ENCODE results near the gene TMEM164. TPM values are rescaled to one million over a fixed set of nuclear protein-coding genes. Genes with fewer than 3 reads are reported as not detected.

Gene TMEM164
- total RNA-seq (10 to 100 TPM; 16.8 to 17.2 TPM), polyA plus RNA-seq (1 to 10 TPM in 1 of 2 donors, under 1 TPM in 1; 0.52 to 2.9 TPM)

DNA sequence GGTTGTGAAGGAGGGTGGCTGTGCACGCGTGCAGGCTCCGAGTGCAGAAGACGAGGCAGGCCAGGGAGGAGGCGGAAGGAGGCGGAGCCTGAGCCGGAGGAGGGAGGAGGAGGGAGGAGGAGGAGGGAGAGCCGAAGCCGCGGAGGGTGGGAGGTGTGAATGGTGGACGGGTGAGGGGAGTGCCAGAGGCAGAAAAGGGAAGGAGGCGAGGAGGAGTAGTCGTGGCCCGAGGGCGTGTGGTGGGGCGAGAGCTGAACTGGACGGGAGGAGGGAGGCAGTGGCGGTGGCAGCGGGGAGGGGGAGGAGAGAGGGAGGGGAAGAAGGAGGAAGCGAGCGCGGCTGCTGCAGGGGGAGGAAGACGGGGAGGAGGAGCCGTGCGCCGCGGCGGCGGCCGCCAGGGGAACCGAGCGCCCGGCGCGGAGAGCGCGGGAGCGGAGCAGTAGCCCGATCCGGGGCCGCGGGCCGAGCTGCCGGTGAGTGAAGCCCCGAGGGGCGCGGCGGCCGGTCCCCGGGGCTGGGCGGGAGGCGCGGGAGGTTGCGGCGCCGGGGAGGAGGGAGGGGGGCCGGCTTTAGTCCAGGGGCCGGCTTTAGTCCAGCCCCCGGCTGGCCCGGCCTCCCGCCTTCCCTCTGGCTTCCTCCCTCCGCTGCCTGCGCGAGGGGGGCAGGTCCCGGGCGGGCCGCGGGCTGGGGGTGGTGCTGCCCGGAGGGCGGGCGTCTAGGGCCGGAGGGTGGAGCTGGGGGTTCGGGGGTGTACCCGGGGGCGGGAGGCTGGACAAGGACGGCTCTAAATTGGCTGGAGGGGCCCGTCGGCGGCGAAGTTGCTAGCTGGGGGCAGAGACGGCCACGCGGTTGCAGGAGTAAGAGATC is at the start of gene TMEM164:
Gene TMEM164 (plus strand): TSS at position 815 of the 867 bp plus-strand sequence. CDS start 661 bp downstream, outside the sequence.
- H3K4me3 Mint-ChIP-seq, result peak within 1 kb of the TSS; percentile 86 to 99 (median 89)
- POLR2A ChIA-PET (ENCODE audit: partially characterized antibody), result interaction anchor here (0.8 to 2.4 kb wide), 5 partner anchors 9 to 466 kb away, joined by 3 to 13 read pairs (median 4); partner anchors contain the start of gene NXT2
- intact Hi-C loops (cut with micrococcal nuclease), result loop anchor here (5.0 to 10.0 kb wide), 3 partner anchors 270 to 465 kb away; partner anchors contain the start of genes ACSL4, AMMECR1 and NXT2
- peak within 1 kb of the TSS; percentile 80 to 94 (median 92) for H3K27ac Mint-ChIP-seq
- peak within 1 kb of the TSS; percentile 43 for H3K27ac ChIP-seq (ENCODE audit: low read depth, low read length)
- peaks cover 19 to 48% (median 32%) of the 10 kb centered on the region in 4 donors for H3K4me1 Mint-ChIP-seq
- peaks cover 35% of the 10 kb centered on the region for H3K4me1 ChIP-seq (ENCODE audit: insufficient read depth, low read length)
- DNase-seq, result peak; percentile 74 to 85 (median 81)
- no peaks in the 10 kb centered on the region for H3K27me3 ChIP-seq (ENCODE audit: insufficient read depth, low read length)
- CTCF ChIA-PET (ENCODE audit: partially characterized antibody), result interaction anchor here (1.0 to 1.1 kb wide), 2 partner anchors 112 to 145 kb away, joined by 3 to 5 read pairs; no protein-coding TSS in a partner anchor
- no peaks in the 10 kb centered on the region for H3K36me3 ChIP-seq (ENCODE audit: insufficient read depth, low read length)
- peak within 1 kb of the TSS in 1 of 2 donors; percentile 60 for H3K4me3 ChIP-seq (ENCODE audit: low read length in 2 of 2)
- H3K27me3 Mint-ChIP-seq, result no peaks in the 10 kb centered on the region
- peaks cover 0 to 9% of the 10 kb centered on the region in 2 donors for H3K36me3 Mint-ChIP-seq
- peaks cover 0 to 2% (median 0%) of the 10 kb centered on the region in 8 donors for H3K9me3 Mint-ChIP-seq
- no peaks in the 10 kb centered on the region for H3K9me3 ChIP-seq (ENCODE audit: control insufficient read depth in 1 of 2, low read length in 2 of 2)

DNA sequence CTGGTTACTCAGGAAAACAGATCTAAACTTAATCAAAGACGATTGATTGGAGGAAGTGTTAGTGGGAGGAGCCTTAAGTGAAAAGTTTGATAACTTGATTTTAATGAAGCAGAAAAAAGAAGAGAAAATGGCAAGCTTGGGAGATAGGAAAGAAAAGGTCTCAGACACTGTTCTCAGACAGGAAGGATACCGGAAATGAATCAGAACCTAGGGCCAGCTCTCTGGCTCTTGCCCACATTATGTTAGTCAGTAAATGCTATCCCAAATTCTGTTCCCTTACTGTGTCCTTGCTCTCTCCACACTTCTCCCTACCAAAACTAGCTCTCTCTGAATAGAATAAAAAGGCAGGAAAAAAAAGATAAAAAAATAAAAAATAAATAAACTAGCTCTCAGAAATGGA is 48.6 kb upstream of the TMEM164 start:
- H3K27me3 Mint-ChIP-seq, result no peaks in the 10 kb centered on the region
- H3K4me1 Mint-ChIP-seq, result peaks cover 7 to 21% (median 11%) of the 10 kb centered on the region in 4 donors
- ChIA-PET CTCF (ENCODE audit: partially characterized antibody) (interaction anchor here (1.5 kb wide), 1 partner anchor 11 kb away, joined by 4 read pairs; no protein-coding TSS in a partner anchor), POLR2A (ENCODE audit: partially characterized antibody) (no interaction called here)
- H3K27me3 ChIP-seq (ENCODE audit: insufficient read depth, low read length), result no peaks in the 10 kb centered on the region
- no peak for DNase-seq
- H3K4me3 ChIP-seq (ENCODE audit: low read length in 2 of 2), result no peak overlapping the region
- no peak overlapping the region for H3K27ac ChIP-seq (ENCODE audit: low read depth, low read length)
- no peaks in the 10 kb centered on the region for H3K36me3 ChIP-seq (ENCODE audit: insufficient read depth, low read length)
- peak overlapping the region in 1 of 7 donors; percentile 10 for H3K27ac Mint-ChIP-seq
- no peak overlapping the region for H3K4me3 Mint-ChIP-seq
- H3K9me3 ChIP-seq (ENCODE audit: control insufficient read depth in 1 of 2, low read length in 2 of 2), result no peaks in the 10 kb centered on the region
- H3K36me3 Mint-ChIP-seq, result no peaks in the 10 kb centered on the region
- H3K4me1 ChIP-seq (ENCODE audit: insufficient read depth, low read length), result peaks cover 6% of the 10 kb centered on the region
- intact Hi-C loops (cut with micrococcal nuclease), result no loop called here
- H3K9me3 Mint-ChIP-seq, result no peaks in the 10 kb centered on the region

GRCh38 chrX:109954955-109955354 is 48.0 kb upstream of the TMEM164 start:
- no peaks in the 10 kb centered on the region for H3K27me3 ChIP-seq (ENCODE audit: insufficient read depth, low read length)
- ChIA-PET POLR2A (ENCODE audit: partially characterized antibody) (no interaction called here), CTCF (ENCODE audit: partially characterized antibody) (interaction anchor here (0.7 to 1.5 kb wide), 2 partner anchors 11 to 456 kb away, joined by 3 to 4 read pairs; no protein-coding TSS in a partner anchor)
- Mint-ChIP-seq H3K36me3 (no peaks in the 10 kb centered on the region), H3K4me1 (peaks cover 7 to 21% (median 11%) of the 10 kb centered on the region in 4 donors), H3K27ac (no peak overlapping the region), H3K4me3 (no peak overlapping the region), H3K9me3 (no peaks in the 10 kb centered on the region), H3K27me3 (no peaks in the 10 kb centered on the region)
- H3K9me3 ChIP-seq (ENCODE audit: control insufficient read depth in 1 of 2, low read length in 2 of 2), result no peaks in the 10 kb centered on the region
- no peak overlapping the region for H3K27ac ChIP-seq (ENCODE audit: low read depth, low read length)
- no peak overlapping the region for H3K4me3 ChIP-seq (ENCODE audit: low read length in 2 of 2)
- H3K36me3 ChIP-seq (ENCODE audit: insufficient read depth, low read length), result no peaks in the 10 kb centered on the region
- peaks cover 10% of the 10 kb centered on the region for H3K4me1 ChIP-seq (ENCODE audit: insufficient read depth, low read length)
- intact Hi-C loops (cut with micrococcal nuclease), result no loop called here
- DNase-seq, result no peak

- H3K27me3 ChIP-seq (ENCODE audit: insufficient read depth, low read length), result no peaks in the 10 kb centered on the region
- no peak overlapping the region for H3K4me3 ChIP-seq (ENCODE audit: low read length in 2 of 2)
- Mint-ChIP-seq H3K9me3 (no peaks in the 10 kb centered on the region), H3K4me3 (no peak overlapping the region), H3K36me3 (no peaks in the 10 kb centered on the region), H3K4me1 (peaks cover 6 to 14% (median 7%) of the 10 kb centered on the region in 4 donors), H3K27me3 (no peaks in the 10 kb centered on the region), H3K27ac (peak overlapping the region in 3 of 7 donors; percentile 50 to 68 (median 64))
- intact Hi-C loops (cut with micrococcal nuclease), result no loop called here
- ChIA-PET POLR2A (ENCODE audit: partially characterized antibody) (no interaction called here), CTCF (ENCODE audit: partially characterized antibody) (no interaction called here)
- H3K9me3 ChIP-seq (ENCODE audit: control insufficient read depth in 1 of 2, low read length in 2 of 2), result no peaks in the 10 kb centered on the region
- H3K27ac ChIP-seq (ENCODE audit: low read depth, low read length), result no peak overlapping the region
- H3K4me1 ChIP-seq (ENCODE audit: insufficient read depth, low read length), result peaks cover 10% of the 10 kb centered on the region
- no peaks in the 10 kb centered on the region for H3K36me3 ChIP-seq (ENCODE audit: insufficient read depth, low read length)
- no peak for DNase-seq
Observed at GRCh38 chrX:109958266-109958665, 44.6 kb upstream of the TMEM164 start.

DNA sequence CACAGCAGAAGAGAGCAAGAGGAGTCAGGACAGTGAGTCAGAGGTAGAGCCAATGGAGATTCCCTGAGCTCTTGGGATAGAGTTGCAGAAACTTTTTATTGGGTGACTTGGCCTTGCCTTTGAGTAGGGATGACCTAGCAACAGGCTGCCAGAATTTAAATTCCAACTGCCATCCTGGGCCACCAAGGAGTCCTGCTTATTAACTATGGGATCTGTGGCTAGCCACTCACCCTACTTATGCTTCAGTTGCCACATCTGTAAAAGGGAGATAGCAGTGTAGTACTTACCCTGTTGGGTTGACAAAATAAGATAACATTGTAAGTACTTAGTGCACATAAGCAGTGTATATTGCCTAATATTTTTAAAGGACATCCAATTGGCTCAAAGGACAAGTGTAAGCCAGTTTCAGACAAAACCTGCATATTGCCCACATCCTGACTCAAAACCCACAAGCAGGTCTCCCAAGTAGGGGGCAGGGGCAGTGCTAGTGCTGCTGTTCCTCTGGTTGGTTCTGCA is 43.5 kb upstream of the TMEM164 start:
- POLR2A ChIA-PET (ENCODE audit: partially characterized antibody), result no interaction called here
- no peak for DNase-seq

DNA sequence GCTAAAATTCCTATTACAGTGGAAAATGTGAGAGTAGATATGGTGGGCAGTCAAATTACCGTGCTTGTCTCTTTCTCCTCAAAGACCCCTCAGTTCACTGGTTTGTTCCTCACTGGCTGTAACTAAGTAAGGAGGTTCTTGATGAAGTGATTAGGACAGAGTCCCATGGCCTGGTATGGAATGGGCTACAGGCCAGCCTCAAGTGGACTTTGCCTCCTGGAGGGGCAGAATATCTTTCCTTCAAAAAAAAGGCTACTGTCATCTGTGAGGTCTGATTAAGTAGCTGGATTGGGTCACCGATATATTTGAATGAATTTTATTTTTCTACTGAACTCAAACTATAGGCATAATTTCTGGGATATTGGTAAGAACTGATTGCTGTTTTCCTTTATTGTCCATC is 38.5 kb upstream of the TMEM164 start:
- intact Hi-C loops (cut with micrococcal nuclease), result no loop called here
- POLR2A ChIA-PET (ENCODE audit: partially characterized antibody), result no interaction called here
- peaks cover 3% of the 10 kb centered on the region for H3K4me1 ChIP-seq (ENCODE audit: insufficient read depth, low read length)
- H3K9me3 ChIP-seq (ENCODE audit: control insufficient read depth in 1 of 2, low read length in 2 of 2), result no peaks in the 10 kb centered on the region
- H3K36me3 ChIP-seq (ENCODE audit: insufficient read depth, low read length), result no peaks in the 10 kb centered on the region
- CTCF ChIA-PET (ENCODE audit: partially characterized antibody), result no interaction called here
- Mint-ChIP-seq H3K27ac (no peak overlapping the region), H3K27me3 (no peaks in the 10 kb centered on the region), H3K9me3 (no peaks in the 10 kb centered on the region), H3K4me3 (no peak overlapping the region), H3K4me1 (no peaks in the 10 kb centered on the region), H3K36me3 (no peaks in the 10 kb centered on the region)
- H3K27me3 ChIP-seq (ENCODE audit: insufficient read depth, low read length), result no peaks in the 10 kb centered on the region
- no peak overlapping the region for H3K27ac ChIP-seq (ENCODE audit: low read depth, low read length)
- no peak overlapping the region for H3K4me3 ChIP-seq (ENCODE audit: low read length in 2 of 2)
- DNase-seq, result no peak

More for the DNA sequence above, 43.5 kb upstream of the TMEM164 start:
- Mint-ChIP-seq H3K27ac (no peak overlapping the region), H3K36me3 (no peaks in the 10 kb centered on the region), H3K9me3 (no peaks in the 10 kb centered on the region), H3K27me3 (no peaks in the 10 kb centered on the region), H3K4me3 (no peak overlapping the region), H3K4me1 (peaks cover 4 to 9% (median 6%) of the 10 kb centered on the region in 4 donors)
- Histone ChIP-seq H3K9me3 (ENCODE audit: control insufficient read depth in 1 of 2, low read length in 2 of 2) (no peaks in the 10 kb centered on the region), H3K4me3 (ENCODE audit: low read length in 2 of 2) (no peak overlapping the region), H3K27me3 (ENCODE audit: insufficient read depth, low read length) (no peaks in the 10 kb centered on the region), H3K36me3 (ENCODE audit: insufficient read depth, low read length) (no peaks in the 10 kb centered on the region), H3K27ac (ENCODE audit: low read depth, low read length) (no peak overlapping the region), H3K4me1 (ENCODE audit: insufficient read depth, low read length) (peaks cover 10% of the 10 kb centered on the region)
- CTCF ChIA-PET (ENCODE audit: partially characterized antibody), result no interaction called here
- intact Hi-C loops (cut with micrococcal nuclease), result no loop called here

DNA sequence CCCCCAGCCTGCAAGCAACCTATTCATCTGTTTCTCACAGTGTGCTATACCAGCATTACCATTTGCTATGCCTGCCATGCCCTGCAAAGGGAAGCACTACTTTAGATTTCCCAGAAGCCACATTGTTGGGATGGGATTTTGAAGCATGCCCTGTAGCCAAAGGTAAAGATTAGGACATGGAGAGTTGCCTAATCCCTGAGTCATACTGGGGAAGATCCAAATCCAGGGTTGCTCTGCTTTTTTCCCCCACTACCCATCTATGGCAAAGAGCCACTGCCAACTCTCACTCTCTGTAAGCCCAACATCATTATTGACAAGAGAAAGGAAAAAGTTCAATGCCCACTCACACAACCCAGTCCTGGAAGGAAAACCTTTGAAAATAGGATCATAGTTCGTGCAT is 36.7 kb upstream of the TMEM164 start:
- H3K9me3 ChIP-seq (ENCODE audit: control insufficient read depth in 1 of 2, low read length in 2 of 2), result no peaks in the 10 kb centered on the region
- no peaks in the 10 kb centered on the region for H3K4me1 ChIP-seq (ENCODE audit: insufficient read depth, low read length)
- Mint-ChIP-seq H3K9me3 (no peaks in the 10 kb centered on the region), H3K4me3 (no peak overlapping the region), H3K36me3 (no peaks in the 10 kb centered on the region), H3K27ac (no peak overlapping the region), H3K27me3 (no peaks in the 10 kb centered on the region), H3K4me1 (no peaks in the 10 kb centered on the region)
- no peak overlapping the region for H3K4me3 ChIP-seq (ENCODE audit: low read length in 2 of 2)
- no peak for DNase-seq
- H3K27ac ChIP-seq (ENCODE audit: low read depth, low read length), result no peak overlapping the region
- ChIA-PET CTCF (ENCODE audit: partially characterized antibody) (no interaction called here), POLR2A (ENCODE audit: partially characterized antibody) (no interaction called here)
- intact Hi-C loops (cut with micrococcal nuclease), result no loop called here
- no peaks in the 10 kb centered on the region for H3K27me3 ChIP-seq (ENCODE audit: insufficient read depth, low read length)
- no peaks in the 10 kb centered on the region for H3K36me3 ChIP-seq (ENCODE audit: insufficient read depth, low read length)

Measured in CD4-positive, alpha-beta memory T cell (primary cell).